ENCODE data around the gene STMN1. TPM values are rescaled to one million over a fixed set of nuclear protein-coding genes. Genes with fewer than 3 reads are reported as not detected.

The STMN1 gene
- total RNA-seq, 4 donors from 2014 or later: 19.0 to 26.5 (median 24.0) TPM

GRCh38 chr1:25914074-25914995 lies 8.1 kb upstream of the STMN1 start:
- TF ChIP-seq POLR2A (IDR thresholded peaks at IDR 0.05) (no peak), CTCF (IDR thresholded peaks at IDR 0.05) (no peak)
- intact Hi-C loops (cut with DNase I; ENCODE audit: low total_unique reads): no loop called here
- WGBS, 2 donors: 87 to 93% methylated on average over 3 of the region's 3 CpGs
- H3K4me3 ChIP-seq (ENCODE audit: low read depth, poor library complexity, severe bottlenecking): no peak overlapping the region
- no peak for DNase-seq (ENCODE audit: low spot score in 2 of 2)

GRCh38 chr1:25913206-25913605 lies 7.0 kb upstream of the STMN1 start:
- no peak for DNase-seq (ENCODE audit: low spot score in 2 of 2)
- TF ChIP-seq CTCF (IDR thresholded peaks at IDR 0.05) (no peak), POLR2A (IDR thresholded peaks at IDR 0.05) (no peak)
- intact Hi-C loops (cut with DNase I; ENCODE audit: low total_unique reads): no loop called here
- no peak overlapping the region for H3K4me3 ChIP-seq (ENCODE audit: low read depth, poor library complexity, severe bottlenecking)

- no peak for TF ChIP-seq CTCF (IDR thresholded peaks at IDR 0.05)
- TF ChIP-seq POLR2A (IDR thresholded peaks at IDR 0.05): no peak
- 75 to 81% methylated on average over 5 of the region's 5 CpGs for WGBS, 2 donors
- no peak overlapping the region for H3K4me3 ChIP-seq (ENCODE audit: low read depth, poor library complexity, severe bottlenecking)
- intact Hi-C loops (cut with DNase I; ENCODE audit: low total_unique reads): no loop called here
- DNase-seq (ENCODE audit: low spot score in 2 of 2): no peak
Measured at GRCh38 chr1:25912076-25912831, 6.0 kb upstream of the STMN1 start.

- TF ChIP-seq CTCF (IDR thresholded peaks at IDR 0.05) (no peak), POLR2A (IDR thresholded peaks at IDR 0.05) (no peak)
- intact Hi-C loops (cut with DNase I; ENCODE audit: low total_unique reads): no loop called here
- H3K4me3 ChIP-seq (ENCODE audit: low read depth, poor library complexity, severe bottlenecking): no peak overlapping the region
- DNase-seq (ENCODE audit: low spot score in 2 of 2): no peak
Measured at GRCh38 chr1:25911162-25911561, 4.9 kb upstream of the STMN1 start.

- no peak for DNase-seq (ENCODE audit: low spot score in 2 of 2)
- WGBS, 2 donors: 34 to 42% methylated on average over 10 of the region's 10 CpGs
- H3K4me3 ChIP-seq (ENCODE audit: low read depth, poor library complexity, severe bottlenecking): no peak overlapping the region
- intact Hi-C loops (cut with DNase I; ENCODE audit: low total_unique reads): no loop called here
- TF ChIP-seq CTCF (IDR thresholded peaks at IDR 0.05) (no peak), POLR2A (IDR thresholded peaks at IDR 0.05) (no peak)
Measured at GRCh38 chr1:25909040-25909439, 2.8 kb upstream of the STMN1 start.

Data from lower leg skin (tissue), 4 donors.